B cell (primary cell): Measurements from ENCODE around the gene SLC15A3.

ENCODE experiments used
- CTCF ChIP-seq: fragments of 200-600 bp; IDR thresholded peaks from one replicate; pipeline ENCODE4 v1.8.0; 2022; ENCODE audit warnings: antibody characterized with exemption, mild to moderate bottlenecking
- EZH2 ChIP-seq: IDR thresholded peaks from 2 replicates; pipeline ENCODE4 v1.6.1; 2012; ENCODE audit warnings: borderline replicate concordance, low read depth, mild to moderate bottlenecking, moderate library complexity, low read length; ENCODE audit not compliant: insufficient read depth, poor library complexity, severe bottlenecking

GRCh38 chr11:60952742-60953170 is 780 bp upstream of the SLC15A3 start:
- TF ChIP-seq CTCF (no peak), EZH2 (no peak)
